ENCODE measurements around the gene SEC16B. TPM values are rescaled to one million over a fixed set of nuclear protein-coding genes. Genes with fewer than 3 reads are reported as not detected.
A peak's percentile ranks its signal among the peaks of the same experiment; 100 is the strongest.

Gene SEC16B
- total RNA-seq, 1 donor from 2014 or later, result 7.3 TPM

GRCh38 chr1:177979272-177979671, 9.4 kb upstream of the SEC16B start:
- DNase-seq (ENCODE audit: low spot score), result no peak

- no peak for DNase-seq (ENCODE audit: low spot score)
Measured at GRCh38 chr1:177978530-177978929, 8.7 kb upstream of the SEC16B start.

GRCh38 chr1:177977141-177977540, 7.3 kb upstream of the SEC16B start:
- no peak for DNase-seq (ENCODE audit: low spot score)

GRCh38 chr1:177976596-177976995, 6.7 kb upstream of the SEC16B start:
- no peak for DNase-seq (ENCODE audit: low spot score)

- DNase-seq (ENCODE audit: low spot score), result no peak
Measured at GRCh38 chr1:177975588-177976495, 6.0 kb upstream of the SEC16B start.

- no peak for DNase-seq (ENCODE audit: low spot score)
Measured at GRCh38 chr1:177973585-177973984, 3.7 kb upstream of the SEC16B start.

GRCh38 chr1:177969109-177969508, 749 bp downstream of the SEC16B start:
- no peak for DNase-seq (ENCODE audit: low spot score)

GRCh38 chr1:177966199-177966598, 3.7 kb downstream of the SEC16B start:
- DNase-seq (ENCODE audit: low spot score), result no peak

GRCh38 chr1:177965293-177965692, 4.6 kb downstream of the SEC16B start:
- DNase-seq (ENCODE audit: low spot score), result no peak

GRCh38 chr1:177964336-177964735, 5.5 kb downstream of the SEC16B start:
- no peak for DNase-seq (ENCODE audit: low spot score)

GRCh38 chr1:177960939-177961622, 8.8 kb downstream of the SEC16B start:
- no peak for DNase-seq (ENCODE audit: low spot score)

- no peak for DNase-seq (ENCODE audit: low spot score)
Measured at GRCh38 chr1:177959811-177960515, 9.9 kb downstream of the SEC16B start.

- no peak for DNase-seq (ENCODE audit: low spot score)
Measured at GRCh38 chr1:177958092-177958491, 11.8 kb downstream of the SEC16B start.

GRCh38 chr1:177954076-177954475, 15.8 kb downstream of the SEC16B start:
- DNase-seq (ENCODE audit: low spot score), result no peak

GRCh38 chr1:177953549-177953948, 16.3 kb downstream of the SEC16B start:
- no peak for DNase-seq (ENCODE audit: low spot score)

- no peak for DNase-seq (ENCODE audit: low spot score)
Measured at GRCh38 chr1:177952691-177953090, 17.2 kb downstream of the SEC16B start.

- DNase-seq (ENCODE audit: low spot score), result no peak
Measured at GRCh38 chr1:177952249-177952648, 17.6 kb downstream of the SEC16B start.

- no peak for DNase-seq (ENCODE audit: low spot score)
Measured at GRCh38 chr1:177950506-177950905, 19.4 kb downstream of the SEC16B start.

- DNase-seq (ENCODE audit: low spot score), result peak; percentile 47
Measured at GRCh38 chr1:177948336-177948972, 21.4 kb downstream of the SEC16B start.

- no peak for DNase-seq (ENCODE audit: low spot score)
Measured at GRCh38 chr1:177947623-177948022, 22.2 kb downstream of the SEC16B start.

- DNase-seq (ENCODE audit: low spot score), result peak; percentile 24
Measured at GRCh38 chr1:177945943-177946650, 23.8 kb downstream of the SEC16B start.
